Stimulated activated CD4-positive, alpha-beta T cell treated with anti-CD3 and anti-CD28 coated beads, Interleukin-1b, Interleukin-23, amount 100 ng/mL, for 24 hours (primary cell): Measurements from ENCODE around the gene FAM163B.
"Not testable (repeated sequence)": the region's sequence is repeated elsewhere in the genome, so short reads cannot be mapped to it uniquely, and the experiment has no call there.

ENCODE experiments used
- DNase-seq, 4 experiments: peaks; one replicate each; pipeline ENCODE4 v3.0.0-alpha.2; 2020; ENCODE audit warnings: low read depth in 4 of 4, low spot score in 1 of 4

Gene FAM163B

DNA sequence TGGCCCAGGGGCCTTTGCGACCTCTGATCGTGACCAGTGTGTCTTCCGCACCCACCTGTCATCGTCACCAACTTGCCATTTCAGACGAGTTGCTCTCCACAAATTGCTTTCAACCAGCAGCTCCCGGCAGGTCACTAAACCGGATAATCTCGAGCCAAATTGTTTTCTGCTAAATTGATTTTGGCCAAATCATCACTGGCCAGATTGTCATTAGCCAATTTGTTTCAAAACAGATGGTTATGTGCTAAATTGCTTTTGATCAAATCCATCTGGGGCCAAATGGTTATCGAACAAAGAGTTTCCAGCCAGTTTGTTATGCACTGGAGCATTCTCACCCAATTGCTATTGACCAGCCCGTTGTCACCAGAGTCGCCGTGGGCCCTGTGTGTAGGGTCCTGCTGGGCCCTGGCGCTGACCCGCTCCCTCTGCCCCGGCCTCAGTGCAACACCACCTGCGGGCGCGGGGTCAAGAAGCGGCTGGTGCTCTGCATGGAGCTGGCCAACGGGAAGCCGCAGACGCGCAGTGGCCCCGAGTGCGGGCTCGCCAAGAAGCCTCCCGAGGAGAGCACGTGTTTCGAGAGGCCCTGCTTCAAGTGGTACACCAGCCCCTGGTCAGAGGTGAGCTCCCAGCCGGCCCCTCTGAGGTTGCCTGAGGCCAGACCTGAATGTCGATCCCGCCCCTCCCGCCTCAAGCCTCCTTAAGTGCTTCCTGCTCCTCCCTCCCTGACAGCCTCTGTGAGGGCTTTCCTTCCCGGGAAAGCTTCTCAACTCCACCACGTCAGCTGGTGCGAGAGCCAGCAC lies 39.1 kb downstream of the FAM163B start:
- no peak for DNase-seq

DNA sequence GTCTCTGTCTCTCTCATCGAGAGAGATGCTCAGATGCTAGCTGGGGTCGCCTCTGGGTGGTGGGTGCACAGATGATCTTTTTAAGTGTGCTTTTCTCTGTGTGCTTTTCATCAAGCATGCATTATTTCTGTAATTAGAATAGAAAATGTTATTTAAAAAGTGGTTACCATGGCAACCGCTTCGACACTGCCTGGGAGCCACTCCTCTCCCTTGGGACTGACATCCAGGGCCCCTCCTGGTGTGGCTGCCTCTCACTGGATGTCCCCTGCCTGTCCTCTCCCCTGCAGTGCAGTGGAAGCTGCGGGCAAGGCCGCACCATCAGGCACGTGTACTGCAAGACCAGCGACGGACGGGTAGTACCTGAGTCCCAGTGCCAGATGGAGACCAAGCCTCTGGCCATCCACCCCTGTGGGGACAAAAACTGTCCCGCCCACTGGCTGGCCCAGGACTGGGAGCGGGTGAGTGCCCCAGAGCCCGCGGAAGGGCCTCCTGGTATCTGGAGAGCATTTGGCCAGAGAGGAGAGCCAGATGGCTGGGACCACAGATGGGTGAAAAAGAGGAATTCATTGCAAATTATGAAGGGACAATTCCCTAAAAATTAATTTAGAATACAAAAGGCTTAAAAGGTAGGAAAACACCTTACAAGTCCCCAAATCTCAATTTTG lies 39.9 kb downstream of the FAM163B start:
- no peak for DNase-seq

DNA sequence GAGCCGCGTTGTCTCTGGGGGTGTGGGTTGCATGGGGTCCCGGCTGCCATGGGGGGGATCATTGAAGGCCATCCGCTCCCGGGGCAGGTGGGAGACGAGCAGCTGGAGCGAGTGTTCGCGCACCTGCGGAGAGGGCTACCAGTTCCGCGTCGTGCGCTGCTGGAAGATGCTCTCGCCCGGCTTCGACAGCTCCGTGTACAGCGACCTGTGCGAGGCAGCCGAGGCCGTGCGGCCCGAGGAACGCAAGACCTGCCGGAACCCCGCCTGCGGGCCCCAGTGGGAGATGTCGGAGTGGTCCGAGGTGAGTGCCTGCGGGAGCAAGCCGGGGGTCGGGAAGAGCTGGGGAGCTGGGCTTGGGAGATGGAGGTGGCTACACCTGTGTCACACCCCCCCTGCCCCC lies 41.0 kb downstream of the FAM163B start:
- no peak for DNase-seq

DNA sequence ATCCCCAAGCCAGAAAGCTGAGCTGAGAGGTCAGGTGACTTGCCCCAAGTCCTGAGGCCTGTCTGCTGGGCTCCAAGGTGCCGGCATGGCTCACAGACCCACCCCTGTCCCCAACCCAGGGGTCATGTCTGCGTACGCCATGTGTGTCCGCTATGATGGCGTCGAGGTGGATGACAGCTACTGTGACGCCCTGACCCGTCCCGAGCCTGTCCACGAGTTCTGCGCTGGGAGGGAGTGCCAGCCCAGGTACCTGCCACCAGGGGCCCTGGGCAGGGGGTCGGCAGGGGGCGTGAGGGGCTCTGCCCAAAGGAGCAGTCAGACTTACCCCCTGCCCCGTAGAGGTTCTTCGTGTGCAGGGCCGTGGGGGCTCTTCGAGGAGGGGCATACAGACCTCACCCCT lies 42.4 kb downstream of the FAM163B start:
- DNase-seq, result no peak

DNA sequence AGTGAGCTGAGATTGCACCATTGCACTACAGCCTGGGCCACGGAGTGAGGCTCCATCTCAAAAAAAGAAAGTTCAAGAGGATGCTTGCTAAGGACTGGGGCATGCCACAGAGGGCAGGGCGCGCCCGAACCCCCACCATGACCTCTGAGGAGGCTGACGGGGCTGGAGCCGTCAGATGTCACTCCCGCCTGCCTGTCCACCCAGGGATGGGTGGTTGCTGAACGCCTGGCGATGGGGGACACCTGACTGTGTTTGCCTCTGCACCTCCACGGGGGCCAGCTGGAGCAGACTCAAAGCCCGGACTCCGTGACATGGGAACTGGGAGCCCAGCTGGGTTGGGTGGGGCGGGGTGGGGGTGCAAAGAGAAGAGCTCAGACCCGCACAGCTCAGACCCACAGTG lies 42.8 kb downstream of the FAM163B start:
- DNase-seq, result no peak

DNA sequence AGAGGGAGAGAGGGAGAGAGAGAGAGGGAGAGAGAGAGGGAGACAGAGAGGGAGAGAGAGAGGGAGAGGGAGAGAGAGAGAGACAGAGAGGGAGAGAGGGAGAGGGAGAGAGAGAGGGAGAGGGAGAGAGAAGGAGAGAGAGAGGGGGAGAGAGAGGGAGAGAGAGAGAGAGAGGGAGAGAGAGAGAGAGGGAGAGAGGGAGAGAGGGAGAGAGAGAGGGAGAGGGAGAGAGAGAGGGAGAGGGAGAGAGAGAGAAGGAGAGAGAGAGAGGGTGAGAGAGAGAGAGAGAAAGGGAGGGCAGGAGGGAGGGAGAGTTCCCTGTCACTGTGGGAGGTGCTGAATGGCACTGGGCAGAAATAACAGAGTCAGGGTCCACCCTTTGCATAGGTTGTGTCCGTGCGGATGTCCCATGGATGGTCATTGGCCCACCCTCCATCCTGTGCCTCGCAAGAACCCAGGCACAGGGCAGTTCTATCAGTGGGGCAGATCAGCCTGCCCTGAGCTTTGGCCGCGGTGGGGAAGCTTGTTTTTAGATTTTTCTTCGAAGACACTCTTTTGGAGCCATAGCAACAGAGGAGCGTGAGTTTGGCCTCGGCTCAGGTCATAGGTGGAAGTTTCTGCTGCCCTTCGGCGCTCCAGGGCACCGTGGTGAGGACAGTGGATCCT lies 44.6 kb downstream of the FAM163B start:
- no peak for DNase-seq

DNA sequence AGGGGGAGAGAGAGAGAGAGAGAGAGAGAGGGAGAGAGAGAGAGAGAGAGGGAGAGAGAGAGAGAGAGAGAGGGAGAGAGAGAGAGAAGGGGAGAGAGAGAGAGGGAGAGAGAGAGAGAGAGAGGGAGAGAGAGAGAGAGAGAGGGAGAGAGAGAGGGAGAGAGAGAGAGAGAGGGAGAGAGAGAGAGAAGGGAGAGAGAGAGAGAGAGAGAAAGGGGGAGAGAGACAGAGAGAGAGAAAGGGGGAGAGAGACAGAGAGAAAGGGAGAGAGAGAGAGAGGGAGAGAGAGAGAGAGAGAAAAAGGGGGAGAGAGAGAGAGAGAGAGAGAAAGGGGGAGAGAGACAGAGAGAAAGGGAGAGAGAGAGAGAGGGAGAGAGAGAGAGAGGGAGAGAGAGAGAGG lies 45.4 kb downstream of the FAM163B start:
- DNase-seq, result not testable (repeated sequence)

DNA sequence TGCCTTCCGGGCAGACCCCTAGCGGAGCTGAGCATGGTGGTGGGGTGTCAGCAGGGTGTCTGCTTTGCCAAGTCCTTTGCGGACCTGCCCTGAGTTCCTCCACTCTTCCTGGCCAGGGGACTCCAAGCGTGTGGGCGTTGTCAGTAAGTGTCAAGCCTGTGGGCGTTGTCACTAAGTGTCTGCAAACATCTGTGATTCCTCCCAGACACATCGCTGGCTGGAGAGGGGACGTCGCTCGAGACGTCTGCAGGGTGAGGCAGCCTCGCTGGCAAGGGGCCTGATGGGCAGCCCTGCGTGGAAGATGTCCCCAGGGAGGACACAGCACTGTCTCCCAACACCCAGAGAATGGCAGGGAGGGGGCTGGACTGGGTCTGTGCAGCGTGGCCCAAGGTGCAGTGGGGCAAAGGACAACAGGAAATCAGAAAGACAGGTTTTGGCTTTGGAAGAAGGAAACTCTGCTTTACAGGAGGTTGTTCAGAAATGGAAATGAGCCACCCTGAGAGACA lies 45.8 kb downstream of the FAM163B start:
- no peak for DNase-seq

DNA sequence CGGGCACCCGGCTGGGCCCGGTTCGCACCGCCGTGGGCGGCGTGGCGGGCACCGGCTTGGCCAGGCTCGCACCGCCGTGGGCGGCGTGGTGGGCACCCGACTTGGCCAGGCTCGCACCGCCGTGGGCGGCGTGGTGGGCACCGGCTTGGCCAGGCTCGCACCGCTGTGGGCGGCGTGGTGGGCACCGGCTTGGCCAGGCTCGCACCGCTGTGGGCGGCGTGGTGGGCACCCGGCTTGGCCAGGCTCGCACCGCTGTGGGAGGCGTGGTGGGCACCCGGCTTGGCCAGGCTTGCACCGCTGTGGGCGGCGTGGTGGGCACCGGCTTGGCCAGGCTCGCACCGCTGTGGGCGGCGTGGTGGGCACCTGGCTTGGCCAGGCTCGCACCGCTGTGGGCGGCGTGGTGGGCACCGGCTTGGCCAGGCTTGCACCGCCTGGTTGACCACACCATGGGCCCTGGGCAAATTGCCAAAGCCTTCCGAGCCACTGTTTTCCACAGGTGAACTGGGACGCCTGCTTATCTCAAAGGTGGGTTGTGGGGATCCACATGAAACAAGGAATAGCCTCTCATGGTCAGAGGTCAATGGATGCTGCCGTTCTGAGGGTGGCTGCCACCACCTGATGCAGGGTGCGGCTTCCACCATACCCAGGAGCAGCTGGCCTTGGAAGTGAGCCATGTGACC lies 46.4 kb downstream of the FAM163B start:
- no peak for DNase-seq

DNA sequence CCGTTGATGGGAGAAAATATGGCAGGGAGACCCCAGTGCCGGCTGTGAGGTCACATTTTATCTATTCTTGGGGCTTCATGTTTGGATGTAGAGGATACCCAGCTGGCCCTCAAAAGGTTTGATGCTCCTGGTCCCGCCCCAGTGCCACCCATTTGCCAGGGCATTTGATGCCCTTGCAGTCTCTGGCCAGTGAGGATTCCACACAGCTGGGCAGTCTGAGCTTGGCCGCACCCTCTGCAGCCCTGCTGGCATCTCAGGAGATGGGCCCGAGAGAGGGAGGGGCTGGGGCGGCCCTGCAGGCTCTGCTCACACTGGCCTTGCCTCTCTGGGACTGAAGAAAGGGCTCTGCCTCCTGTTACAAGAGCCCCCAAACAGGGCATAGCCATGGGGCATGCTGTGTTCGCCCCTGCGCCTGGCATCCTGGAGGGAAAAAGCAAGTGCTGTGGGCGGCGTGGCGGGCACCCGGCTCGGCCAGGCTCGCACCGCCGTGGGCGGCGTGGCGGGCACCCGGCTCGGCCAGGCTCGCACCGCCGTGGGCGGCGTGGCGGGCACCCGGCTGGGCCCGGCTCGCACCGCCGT lies 47.1 kb downstream of the FAM163B start:
- DNase-seq, result no peak

DNA sequence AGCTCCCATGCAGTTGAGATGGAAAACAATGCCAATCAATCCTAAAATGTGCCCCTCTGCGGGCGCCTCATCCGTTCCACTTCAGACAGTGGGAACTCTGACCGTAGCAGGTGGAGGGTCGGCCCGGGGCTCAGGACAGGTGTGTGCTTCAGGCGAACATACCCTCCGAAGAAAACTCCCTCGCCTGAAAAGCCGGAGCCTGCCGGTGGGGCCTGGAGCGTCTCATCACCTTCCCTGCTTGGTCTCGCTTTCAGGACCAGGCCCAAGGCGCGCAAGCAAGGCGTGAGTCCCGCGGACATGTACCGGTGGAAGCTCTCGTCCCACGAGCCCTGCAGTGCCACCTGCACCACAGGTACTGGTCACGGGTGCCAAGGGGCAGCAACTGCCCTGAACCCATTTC lies 48.2 kb downstream of the FAM163B start:
- no peak for DNase-seq

DNA sequence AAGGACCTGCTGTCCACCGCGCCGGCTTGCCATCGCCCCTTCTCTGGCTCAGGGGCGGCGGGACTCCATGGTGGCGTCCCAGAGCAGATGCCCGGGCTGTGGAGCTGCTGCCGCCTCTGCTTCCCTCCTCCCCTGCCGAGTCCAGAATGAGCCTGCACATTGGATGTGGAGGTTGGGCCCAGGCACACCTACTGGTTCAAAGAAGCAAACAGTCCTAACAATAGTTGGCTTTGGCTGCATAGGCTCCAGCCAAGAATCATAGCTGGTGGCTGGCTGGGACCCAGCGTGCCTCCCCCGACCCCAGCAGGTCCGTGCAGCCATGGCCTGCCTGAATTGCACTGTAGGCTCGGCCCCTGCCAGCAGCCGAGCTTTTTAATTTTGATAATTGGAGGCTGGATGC lies 48.9 kb downstream of the FAM163B start:
- no peak for DNase-seq

DNA sequence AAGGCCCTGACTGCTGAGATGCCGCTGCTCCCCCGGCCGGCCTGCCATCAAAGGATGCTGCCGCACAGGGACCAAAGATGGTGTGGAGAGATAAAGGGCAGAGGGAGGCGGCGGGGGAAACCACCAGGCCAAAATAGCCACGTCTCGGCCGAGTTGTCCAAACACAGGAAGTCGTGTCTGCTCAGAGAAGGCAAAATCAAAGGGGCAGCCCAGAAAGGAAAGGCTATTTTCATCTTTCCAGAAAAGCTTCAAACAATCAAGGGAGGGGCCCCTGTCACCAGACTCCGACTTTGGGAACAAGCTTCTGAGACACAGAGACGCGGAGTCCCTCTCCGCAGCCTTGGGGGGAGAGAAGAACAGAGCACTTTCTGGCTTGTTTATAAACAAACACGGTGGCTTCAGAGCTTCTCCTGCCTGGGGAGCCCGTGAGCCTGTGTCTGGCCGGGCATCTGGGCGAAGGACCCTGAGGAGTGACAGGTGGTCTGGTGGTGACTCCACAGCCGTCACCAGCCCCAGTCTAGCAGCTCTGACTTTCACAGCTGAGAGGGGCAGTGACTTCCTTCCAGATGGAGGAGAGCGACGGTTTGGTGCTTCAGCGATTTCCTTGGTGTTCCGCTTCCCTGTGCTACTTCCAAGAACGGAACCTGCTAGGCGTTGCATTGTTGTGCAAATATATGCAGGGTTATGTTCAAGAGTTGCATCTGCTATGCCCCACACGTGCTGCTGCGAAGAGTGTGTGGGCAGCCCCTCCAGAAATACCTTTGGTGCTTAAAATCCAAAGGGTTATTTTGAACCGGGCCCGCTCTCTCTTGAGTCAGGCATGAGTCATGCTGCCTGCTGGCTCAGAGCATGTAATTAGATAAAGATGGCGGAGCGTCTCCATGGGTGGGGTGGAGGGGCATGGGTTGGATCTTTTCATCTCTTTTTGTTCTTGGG lies 50.7 kb downstream of the FAM163B start:
- peak in 2 of 4 experiments; percentile 22 to 29 for DNase-seq

DNA sequence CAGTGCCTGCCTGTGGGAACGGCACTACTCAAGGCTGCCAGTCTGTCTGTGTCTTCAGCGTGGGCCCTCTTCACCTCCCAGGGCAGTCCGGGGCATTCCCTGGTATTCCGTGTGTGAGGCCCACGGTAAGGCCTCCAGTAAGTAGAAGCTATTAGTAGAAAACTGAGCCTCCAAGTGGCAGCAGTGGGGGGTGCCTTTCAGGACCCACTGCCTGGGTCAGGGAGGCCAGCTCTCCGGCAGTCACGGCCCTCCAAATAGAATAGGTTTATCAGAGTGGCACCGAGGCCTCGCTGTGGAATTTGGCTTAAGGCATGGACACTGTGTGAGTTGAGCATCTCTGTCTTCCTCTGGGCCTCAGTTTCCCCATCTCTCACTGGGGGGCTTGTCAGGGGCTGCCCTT lies 51.6 kb downstream of the FAM163B start:
- DNase-seq, result no peak

DNA sequence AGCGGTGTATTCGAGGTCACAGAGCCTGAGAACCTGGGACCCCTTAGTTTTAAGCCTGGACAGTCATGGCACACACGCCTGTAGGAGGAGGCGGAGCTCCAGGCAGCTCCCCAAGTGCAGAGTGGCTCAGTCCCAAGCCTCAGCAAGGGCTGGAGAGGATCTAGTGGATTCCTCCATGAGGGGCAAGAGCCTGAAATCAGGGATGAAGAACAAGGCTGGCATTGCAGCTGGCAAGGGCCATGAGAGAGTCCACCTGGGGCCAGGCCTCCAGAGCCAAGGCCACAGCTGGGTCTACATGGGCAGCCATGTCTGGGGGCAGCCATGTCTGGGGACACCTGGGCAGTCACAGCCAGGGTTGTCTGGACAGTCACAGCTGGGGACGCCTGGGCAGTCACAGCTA lies 52.8 kb downstream of the FAM163B start:
- no peak for DNase-seq

DNA sequence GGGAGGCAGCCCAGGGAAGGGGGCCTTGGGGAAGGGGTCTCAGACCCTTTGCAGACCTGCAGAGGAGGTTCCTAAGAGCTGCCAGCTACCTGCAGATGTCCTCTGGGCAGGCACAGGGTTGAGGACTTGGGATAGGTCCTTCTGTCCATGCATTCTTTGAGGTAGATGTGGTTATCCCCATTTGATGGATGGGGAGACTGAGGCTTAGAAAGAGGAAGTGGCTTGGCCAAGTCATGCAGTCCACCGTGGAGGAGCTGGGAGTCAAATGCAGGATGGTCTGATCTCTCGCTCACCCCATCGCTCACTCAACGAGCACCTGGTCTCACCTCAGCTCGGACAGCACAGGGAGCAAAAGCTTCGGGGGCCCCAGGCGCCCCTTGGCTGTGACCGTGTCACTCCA lies 54.5 kb downstream of the FAM163B start:
- DNase-seq, result no peak

DNA sequence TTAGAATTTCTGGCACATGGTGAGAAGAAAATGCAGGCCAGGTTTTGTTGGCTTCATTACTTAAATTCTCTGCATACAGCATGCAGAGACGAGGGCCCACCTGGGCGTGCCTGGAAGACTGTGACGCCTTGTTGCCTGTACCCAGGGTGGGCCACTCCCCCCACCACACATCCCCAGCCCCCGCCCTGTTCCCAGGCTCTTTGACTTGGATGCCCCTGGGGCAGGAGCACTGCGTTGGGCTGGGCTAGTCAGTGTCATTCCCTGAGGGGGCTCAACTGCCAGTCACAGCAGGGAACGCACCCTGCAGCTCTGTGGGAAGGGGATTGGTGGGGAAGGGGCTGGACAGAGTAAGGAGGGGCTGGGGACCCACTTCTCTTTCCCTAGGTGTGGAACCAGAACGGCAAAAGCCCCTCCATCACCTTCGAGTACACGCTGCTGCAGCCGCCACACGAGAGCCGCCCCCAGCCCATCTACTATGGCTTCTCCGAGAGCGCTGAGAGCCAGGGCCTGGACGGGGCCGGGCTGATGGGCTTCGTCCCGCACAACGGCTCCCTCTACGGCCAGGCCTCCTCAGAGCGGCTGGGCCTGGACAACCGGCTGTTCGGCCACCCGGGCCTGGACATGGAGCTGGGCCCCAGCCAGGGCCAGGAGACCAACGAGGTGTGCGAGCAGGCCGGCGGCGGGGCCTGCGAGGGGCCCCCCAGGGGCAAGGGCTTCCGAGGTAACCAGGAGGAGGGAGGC lies 55.0 kb downstream of the FAM163B start:
- DNase-seq, result no peak

DNA sequence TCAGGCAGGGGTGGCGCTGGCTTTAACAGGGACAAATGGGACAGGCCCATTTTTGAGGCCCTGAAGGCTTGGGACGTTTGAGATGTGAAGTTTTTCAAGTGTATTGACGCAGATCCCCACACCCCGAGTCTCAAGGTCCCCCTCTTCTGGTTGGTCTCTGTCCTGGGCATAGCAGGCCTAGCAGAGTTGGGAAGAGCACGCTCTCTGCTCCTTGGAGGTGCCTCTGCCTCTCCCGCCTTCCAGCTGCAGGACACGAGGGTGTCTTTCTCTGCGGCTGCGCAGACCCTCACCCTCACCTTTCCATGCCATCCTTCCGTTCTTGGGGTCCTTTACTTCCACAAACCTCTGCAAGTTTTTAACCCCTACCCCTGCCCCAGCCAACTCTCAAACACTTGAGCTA lies 56.1 kb downstream of the FAM163B start:
- DNase-seq, result no peak

DNA sequence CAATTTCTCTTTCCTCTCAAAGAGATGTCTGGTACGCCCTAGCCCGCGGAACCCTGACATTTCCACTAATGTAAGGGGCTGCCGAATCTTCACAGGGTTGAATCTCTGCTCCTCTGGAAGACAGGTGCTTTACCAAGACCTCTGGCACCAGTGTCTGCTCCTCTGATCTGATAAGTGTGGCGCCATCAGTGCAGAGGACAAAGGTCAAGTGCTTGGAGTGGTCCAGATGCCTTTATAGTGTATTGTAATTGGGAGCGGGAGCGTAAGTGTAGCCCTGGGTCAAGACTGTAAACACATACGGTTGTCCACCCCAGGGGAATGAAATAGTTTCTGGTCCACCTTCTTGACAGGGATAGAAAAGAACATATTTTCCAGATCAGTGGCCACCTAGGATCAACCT lies 57.0 kb downstream of the FAM163B start:
- DNase-seq, result no peak
